ENCODE results near the gene CGREF1.

The CGREF1 gene

DNA sequence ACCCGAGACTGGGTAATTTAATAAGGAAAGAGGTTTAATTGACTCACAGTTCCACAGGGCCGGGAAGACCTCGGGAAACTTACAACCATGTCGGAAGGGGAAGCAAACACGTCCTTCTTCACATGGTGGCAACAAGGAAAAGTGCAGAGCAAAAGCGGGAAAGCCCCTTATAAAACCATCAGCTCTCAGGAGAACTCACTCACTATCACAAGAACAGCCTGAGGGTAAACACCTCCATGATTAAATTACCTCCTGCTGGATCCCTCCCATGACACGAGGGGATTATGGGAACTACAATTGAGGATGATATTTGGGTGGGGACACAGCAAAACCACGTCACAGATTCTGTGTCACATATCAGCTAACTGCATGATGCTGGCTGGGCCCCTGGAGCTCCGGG is 41.3 kb upstream of the CGREF1 start:
- Histone ChIP-seq H3K4me1 (ENCODE audit: control insufficient read depth, low read length) (peaks cover 20% of the 10 kb centered on the region), H3K9me3 (ENCODE audit: control insufficient read depth, insufficient read depth, low read length) (no peaks in the 10 kb centered on the region), H3K79me2 (ENCODE audit: control insufficient read depth, low read length) (no peaks in the 10 kb centered on the region), H3K27me3 (ENCODE audit: control insufficient read depth, low read length) (no peaks in the 10 kb centered on the region), H3K9me2 (replicated peaks; ENCODE audit: control insufficient read depth, low read length) (no peaks in the 10 kb centered on the region), H3K4me2 (ENCODE audit: low read length) (no peak overlapping the region), H3K36me3 (ENCODE audit: control insufficient read depth, low read length) (no peaks in the 10 kb centered on the region), H4K20me1 (ENCODE audit: control insufficient read depth, insufficient read depth, low read depth, low read length) (no peaks in the 10 kb centered on the region), H3K27ac (ENCODE audit: low read depth, low read length) (no peak overlapping the region), H3K4me3 (ENCODE audit: low read length) (no peak overlapping the region), H3F3A (ENCODE audit: control insufficient read depth, insufficient read depth) (no peaks in the 10 kb centered on the region; the same call in 1 of the 2 replicates)
- TF ChIP-seq EZH2phosphoT487 (IDR thresholded peaks at IDR 0.05; ENCODE audit: borderline replicate concordance, low read length): no peak
- TF ChIP-seq, protein P1, sequence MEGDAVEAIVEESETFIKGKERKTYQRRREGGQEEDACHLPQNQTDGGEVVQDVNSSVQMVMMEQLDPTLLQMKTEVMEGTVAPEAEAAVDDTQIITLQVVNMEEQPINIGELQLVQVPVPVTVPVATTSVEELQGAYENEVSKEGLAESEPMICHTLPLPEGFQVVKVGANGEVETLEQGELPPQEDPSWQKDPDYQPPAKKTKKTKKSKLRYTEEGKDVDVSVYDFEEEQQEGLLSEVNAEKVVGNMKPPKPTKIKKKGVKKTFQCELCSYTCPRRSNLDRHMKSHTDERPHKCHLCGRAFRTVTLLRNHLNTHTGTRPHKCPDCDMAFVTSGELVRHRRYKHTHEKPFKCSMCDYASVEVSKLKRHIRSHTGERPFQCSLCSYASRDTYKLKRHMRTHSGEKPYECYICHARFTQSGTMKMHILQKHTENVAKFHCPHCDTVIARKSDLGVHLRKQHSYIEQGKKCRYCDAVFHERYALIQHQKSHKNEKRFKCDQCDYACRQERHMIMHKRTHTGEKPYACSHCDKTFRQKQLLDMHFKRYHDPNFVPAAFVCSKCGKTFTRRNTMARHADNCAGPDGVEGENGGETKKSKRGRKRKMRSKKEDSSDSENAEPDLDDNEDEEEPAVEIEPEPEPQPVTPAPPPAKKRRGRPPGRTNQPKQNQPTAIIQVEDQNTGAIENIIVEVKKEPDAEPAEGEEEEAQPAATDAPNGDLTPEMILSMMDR (IDR thresholded peaks at IDR 0.05; ENCODE audit: low read depth, low read length, poor library complexity, severe bottlenecking): no peak

DNA sequence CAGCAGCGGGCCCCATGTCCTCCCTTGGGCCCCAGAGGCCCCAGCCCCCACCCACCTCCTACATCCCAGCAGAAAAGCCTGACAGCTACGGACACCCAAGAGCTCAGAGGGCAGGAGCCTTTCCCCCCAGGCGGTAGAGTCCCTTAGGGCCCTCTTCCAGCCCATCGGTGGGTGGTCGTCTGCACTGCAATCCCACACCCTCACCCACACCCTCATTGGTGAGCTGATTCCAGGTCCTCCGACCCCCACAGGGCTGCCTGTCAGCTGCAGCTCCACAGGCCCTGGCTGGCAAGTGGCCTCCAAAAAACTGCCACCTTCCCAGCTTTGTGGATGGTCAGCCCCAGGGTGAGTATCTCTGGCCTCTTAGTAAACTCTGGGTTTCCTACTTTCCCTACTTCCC is 40.3 kb upstream of the CGREF1 start:
- TF ChIP-seq, protein P1 (IDR thresholded peaks at IDR 0.05; ENCODE audit: low read depth, low read length, poor library complexity, severe bottlenecking): no peak
- Histone ChIP-seq H3K27ac (ENCODE audit: low read depth, low read length) (no peak overlapping the region), H3K9me3 (ENCODE audit: control insufficient read depth, insufficient read depth, low read length) (no peaks in the 10 kb centered on the region), H4K20me1 (ENCODE audit: control insufficient read depth, insufficient read depth, low read depth, low read length) (no peaks in the 10 kb centered on the region), H3K4me1 (ENCODE audit: control insufficient read depth, low read length) (peaks cover 11% of the 10 kb centered on the region), H3K4me2 (ENCODE audit: low read length) (no peak overlapping the region), H3K4me3 (ENCODE audit: low read length) (no peak overlapping the region), H3K36me3 (ENCODE audit: control insufficient read depth, low read length) (no peaks in the 10 kb centered on the region), H3K9me2 (replicated peaks; ENCODE audit: control insufficient read depth, low read length) (no peaks in the 10 kb centered on the region), H3F3A (ENCODE audit: control insufficient read depth, insufficient read depth) (no peaks in the 10 kb centered on the region; the same call in 1 of the 2 replicates), H3K27me3 (ENCODE audit: control insufficient read depth, low read length) (no peaks in the 10 kb centered on the region), H3K79me2 (ENCODE audit: control insufficient read depth, low read length) (no peaks in the 10 kb centered on the region)

DNA sequence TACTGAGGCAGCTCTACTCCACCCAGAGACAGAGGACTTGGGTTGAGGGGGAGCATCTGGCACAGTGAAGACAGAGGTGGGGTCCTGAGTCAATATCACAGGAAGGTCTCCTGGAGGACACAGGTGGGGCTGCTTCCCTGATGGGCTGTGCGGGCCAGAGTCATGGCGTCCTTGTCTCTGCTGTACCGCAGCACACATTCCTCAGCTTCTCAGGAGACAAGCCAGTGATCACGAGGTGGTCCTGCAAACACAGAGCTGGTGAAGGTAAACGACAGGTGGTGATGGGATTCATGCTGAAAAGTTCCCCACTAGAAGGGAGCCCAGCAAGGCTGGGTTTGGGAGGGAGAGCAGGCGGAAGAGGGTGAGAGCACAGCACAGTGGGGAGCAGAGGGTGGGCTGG is 39.5 kb upstream of the CGREF1 start:
- Histone ChIP-seq H3K9me3 (ENCODE audit: control insufficient read depth, insufficient read depth, low read length) (no peaks in the 10 kb centered on the region), H3F3A (ENCODE audit: control insufficient read depth, insufficient read depth) (no peaks in the 10 kb centered on the region; the same call in 1 of the 2 replicates), H3K4me2 (ENCODE audit: low read length) (no peak overlapping the region), H3K36me3 (ENCODE audit: control insufficient read depth, low read length) (no peaks in the 10 kb centered on the region), H3K9me2 (replicated peaks; ENCODE audit: control insufficient read depth, low read length) (no peaks in the 10 kb centered on the region), H3K4me3 (ENCODE audit: low read length) (no peak overlapping the region), H3K27me3 (ENCODE audit: control insufficient read depth, low read length) (no peaks in the 10 kb centered on the region), H3K4me1 (ENCODE audit: control insufficient read depth, low read length) (peaks cover 3% of the 10 kb centered on the region), H3K79me2 (ENCODE audit: control insufficient read depth, low read length) (no peaks in the 10 kb centered on the region), H3K27ac (ENCODE audit: low read depth, low read length) (no peak overlapping the region), H4K20me1 (ENCODE audit: control insufficient read depth, insufficient read depth, low read depth, low read length) (no peaks in the 10 kb centered on the region)
- TF ChIP-seq EZH2phosphoT487 (IDR thresholded peaks at IDR 0.05; ENCODE audit: borderline replicate concordance, low read length): no peak
- TF ChIP-seq, protein P1 (IDR thresholded peaks at IDR 0.05; ENCODE audit: low read depth, low read length, poor library complexity, severe bottlenecking): no peak
